ENCODE measurements around the gene CALML4.
"Not testable (repeated sequence)": the region's sequence is repeated elsewhere in the genome, so short reads cannot be mapped to it uniquely, and the experiment has no call there.

GRCh38 chr15:68213491-68213845, 8.3 kb upstream of the CALML4 start:
- not testable (repeated sequence) for TF ChIP-seq MYC (IDR thresholded peaks at IDR 0.05; ENCODE audit: low read depth, low read length); POLR2AphosphoS5 (IDR thresholded peaks at IDR 0.05; ENCODE audit: insufficient read depth, low read depth, low read length); MAX (IDR thresholded peaks at IDR 0.05; ENCODE audit: insufficient read depth, insufficient read length); CTCF (IDR thresholded peaks at IDR 0.05; ENCODE audit: extremely low read depth in 1 of 2, insufficient read depth in 1 of 2, low read depth in 1 of 2, low read length in 2 of 2)

All from endothelial cell of umbilical vein (primary cell).